CD4-positive, alpha-beta T cell (primary cell): ENCODE results near the gene F5. TPM values are rescaled to one million over a fixed set of nuclear protein-coding genes. Genes with fewer than 3 reads are reported as not detected.

ENCODE experiments used
- ATAC-seq: fragments of 200-7000 bp; cut with Tn5 transposase; one replicate; pipeline ENCODE4 v1.10.0; 2022; ENCODE audit warnings: mild to moderate bottlenecking; ENCODE audit not compliant: poor library complexity
- CTCF ChIA-PET: fragments of 350-600 bp; sonication (Branson Sonifier 250); formaldehyde crosslinking; loops from one replicate; lab custom pipeline; 2021; ENCODE audit warnings: antibody characterized with exemption, inconsistent platforms; lab: Charles Lee
- POLR2A ChIA-PET: fragments of 350-600 bp; sonication (Branson Sonifier 250); formaldehyde crosslinking; loops from one replicate; lab custom pipeline; 2021; ENCODE audit warnings: antibody characterized with exemption, inconsistent platforms; lab: Charles Lee
- DNase-seq, 14 experiments: peaks; one replicate each; pipeline ENCODE4 v3.0.0-alpha.2; 2013 to 2020; ENCODE audit warnings: mixed read lengths in 2 of 14
- H3K27ac ChIP-seq, 2 donors: one replicate each; pipeline versions ENCODE4 v1.5.1 to v1.7.0; 2013; ENCODE audit warnings: low read length in 2 of 2, low read depth in 1 of 2, mild to moderate bottlenecking in 1 of 2
- H3K27me3 ChIP-seq, 2 experiments: 1 replicate in 1 of 2; 2 replicates in 1 of 2; pipeline versions ENCODE4 v1.6.1 to v1.7.0; 2013; ENCODE audit warnings: low read length in 2 of 2, control low read depth in 1 of 2, mild to moderate bottlenecking in 1 of 2, moderate library complexity in 1 of 2; ENCODE audit not compliant: insufficient read depth in 2 of 2, control insufficient read depth in 1 of 2
- H3K36me3 ChIP-seq: one replicate; pipeline ENCODE4 v1.6.1; 2013; ENCODE audit warnings: low read length, control low read depth; ENCODE audit not compliant: insufficient read depth
- H3K4me1 ChIP-seq: one replicate; pipeline ENCODE4 v1.6.1; 2013; ENCODE audit warnings: low read length, control low read depth; ENCODE audit not compliant: insufficient read depth
- H3K4me3 ChIP-seq: one replicate; pipeline ENCODE4 v1.5.1; 2013; ENCODE audit warnings: mild to moderate bottlenecking, low read length, moderate library complexity
- H3K9me3 ChIP-seq, 2 experiments: 1 replicate in 1 of 2; 2 replicates in 1 of 2; pipeline versions ENCODE4 v1.6.1 to v1.7.0; 2013; ENCODE audit warnings: low read length in 2 of 2, mild to moderate bottlenecking in 2 of 2, control low read depth in 1 of 2, moderate library complexity in 1 of 2; ENCODE audit not compliant: control insufficient read depth in 1 of 2, insufficient read depth in 1 of 2
- H3K27ac Mint-ChIP-seq: one replicate; pipeline ENCODE4 v1.8.0; 2020; ENCODE audit warnings: mixed read lengths
- H3K27me3 Mint-ChIP-seq: one replicate; pipeline ENCODE4 v1.8.0; 2021; ENCODE audit warnings: mixed read lengths
- H3K36me3 Mint-ChIP-seq: one replicate; pipeline ENCODE4 v1.8.0; 2021; ENCODE audit warnings: low read depth, mixed read lengths
- H3K4me1 Mint-ChIP-seq: one replicate; pipeline ENCODE4 v1.8.0; 2021; ENCODE audit warnings: low read depth, mixed read lengths
- H3K4me3 Mint-ChIP-seq: one replicate; pipeline ENCODE4 v1.8.0; 2020; ENCODE audit warnings: mild to moderate bottlenecking, mixed read lengths
- H3K9me3 Mint-ChIP-seq: one replicate; pipeline ENCODE4 v1.8.0; 2020; ENCODE audit warnings: mixed read lengths
- CTCF ChIP-seq: fragments of 200-600 bp; IDR thresholded peaks from one replicate; pipeline ENCODE4 v1.8.0; 2022; ENCODE audit warnings: antibody characterized with exemption, mild to moderate bottlenecking
- intact Hi-C, 2 experiments: fragments of 100-400 bp; cut with DNase I in 1 of 2; cut with micrococcal nuclease in 1 of 2; formaldehyde crosslinking; loops; one replicate each; pipeline versions ENCODE4 v1.15.1 to v1.9.0; 2023 to 2025; cut with DNase I, micrococcal nuclease
- total RNA-seq, 174 experiments: library from RNA in 2 of 174; stranded (reverse) in 2 of 174; gene quantifications; one replicate each; pipeline ENCODE4 v1.2.3 and lab custom pipeline; 2021 to 2026

Gene F5
- total RNA-seq, 2 experiments from 2014 or later = 5.4 to 6.2 TPM

- no peak overlapping the region for H3K27ac ChIP-seq
- no peak overlapping the region for H3K4me3 ChIP-seq
- no peaks in the 10 kb centered on the region for H3K9me3 ChIP-seq
- no peak for DNase-seq
- Mint-ChIP-seq H3K9me3 (no peaks in the 10 kb centered on the region), H3K36me3 (peaks cover 20% of the 10 kb centered on the region), H3K27ac (no peak overlapping the region), H3K27me3 (no peaks in the 10 kb centered on the region), H3K4me3 (no peak overlapping the region), H3K4me1 (peaks cover 8% of the 10 kb centered on the region)
- POLR2A ChIA-PET = no interaction called here
- ATAC-seq = no peak
- no peaks in the 10 kb centered on the region for H3K27me3 ChIP-seq
- H3K36me3 ChIP-seq = peaks cover 17% of the 10 kb centered on the region
- intact Hi-C loops = no loop called here
- no peak for TF ChIP-seq CTCF
- CTCF ChIA-PET = no interaction called here
- H3K4me1 ChIP-seq = no peaks in the 10 kb centered on the region
Measured at GRCh38 chr1:169523904-169524303, 62.4 kb downstream of the F5 start.

- H3K27ac Mint-ChIP-seq = no peak overlapping the region
- no peak for ATAC-seq
Measured at GRCh38 chr1:169521226-169521625, 65.1 kb downstream of the F5 start.

GRCh38 chr1:169517558-169518186, 68.6 kb downstream of the F5 start:
- Mint-ChIP-seq H3K9me3 (no peaks in the 10 kb centered on the region), H3K4me3 (no peak overlapping the region), H3K36me3 (peaks cover 36% of the 10 kb centered on the region), H3K27me3 (no peaks in the 10 kb centered on the region), H3K4me1 (no peaks in the 10 kb centered on the region), H3K27ac (no peak overlapping the region)
- no peaks in the 10 kb centered on the region for H3K4me1 ChIP-seq
- no peak for DNase-seq
- no peak for TF ChIP-seq CTCF
- CTCF ChIA-PET = interaction anchor here (0.9 to 1.3 kb wide), 2 partner anchors 9 to 32 kb away, joined by 3 read pairs; partner anchors contain the start of gene SLC19A2
- POLR2A ChIA-PET = interaction anchor here (0.6 kb wide), 1 partner anchor 35 kb away, joined by 4 read pairs; no protein-coding TSS in a partner anchor
- H3K36me3 ChIP-seq = no peaks in the 10 kb centered on the region
- no peak overlapping the region for H3K4me3 ChIP-seq
- intact Hi-C loops = no loop called here
- H3K27ac ChIP-seq = no peak overlapping the region
- H3K27me3 ChIP-seq = no peaks in the 10 kb centered on the region
- ATAC-seq = no peak
- H3K9me3 ChIP-seq = no peaks in the 10 kb centered on the region

More at GRCh38 chr1:169521226-169521625, 65.1 kb downstream of the F5 start:
- Histone ChIP-seq H3K9me3 (no peaks in the 10 kb centered on the region), H3K4me3 (no peak overlapping the region), H3K27ac (no peak overlapping the region), H3K27me3 (no peaks in the 10 kb centered on the region), H3K36me3 (peaks cover 12% of the 10 kb centered on the region), H3K4me1 (no peaks in the 10 kb centered on the region)
- ChIA-PET POLR2A (no interaction called here), CTCF (no interaction called here)
- Mint-ChIP-seq H3K36me3 (peaks cover 35% of the 10 kb centered on the region), H3K9me3 (no peaks in the 10 kb centered on the region), H3K4me1 (no peaks in the 10 kb centered on the region), H3K27me3 (no peaks in the 10 kb centered on the region), H3K4me3 (no peak overlapping the region)
- DNase-seq = no peak
- intact Hi-C loops = no loop called here
- no peak for TF ChIP-seq CTCF
